IMR-90 (cell line): ENCODE data around the gene CRACR2B. TPM values are rescaled to one million over a fixed set of nuclear protein-coding genes. Genes with fewer than 3 reads are reported as not detected.
A peak's percentile ranks its signal among the peaks of the same experiment; 100 is the strongest.

ENCODE experiments used
- ATAC-seq: fragments of 200-7000 bp; cut with Tn5 transposase; 2 replicates; pipeline ENCODE4 v1.9.1; 2020; ENCODE audit warnings: low read depth, mild to moderate bottlenecking, moderate library complexity
- BruUV-seq: library from RNA; stranded (reverse); fragments of 400-500 nt; replicated peaks from 2 replicates; lab custom pipeline; 2021; lab: Mats Ljungman, UMichigan
- CTCF ChIA-PET: fragments of 300-600 bp; formaldehyde crosslinking; extraction: SDS; loops from one replicate; lab custom pipeline; 2021; ENCODE audit warnings: antibody characterized with exemption; lab: Yijun Ruan, JAX
- POLR2A ChIA-PET: fragments of 300-600 bp; sonication (Branson Sonifier 250); formaldehyde crosslinking; loops from one replicate; lab custom pipeline; 2022; ENCODE audit warnings: antibody characterized with exemption; ENCODE audit not compliant: unreplicated experiment; lab: Charles Lee
- DNase-seq: peaks from one replicate; pipeline ENCODE4 v3.0.0; 2013
- H2AFZ ChIP-seq: replicated peaks from 2 replicates; pipeline ENCODE3; 2013; ENCODE audit warnings: low read length, mild to moderate bottlenecking; ENCODE audit not compliant: poor library complexity
- H2AK5ac ChIP-seq: 2 replicates; pipeline ENCODE4 v1.6.1; 2013; ENCODE audit warnings: low read depth, low read length, inconsistent platforms
- H2AK9ac ChIP-seq: replicated peaks from 2 replicates; pipeline ENCODE3; 2013; ENCODE audit warnings: mild to moderate bottlenecking, low read depth, low read length, moderate library complexity; ENCODE audit not compliant: poor library complexity
- H2BK120ac ChIP-seq: 2 replicates; pipeline ENCODE4 v1.6.1; 2013; ENCODE audit warnings: low read depth, low read length, inconsistent platforms
- H2BK15ac ChIP-seq: 3 replicates; pipeline ENCODE4 v1.6.1; 2013; ENCODE audit warnings: low read depth, low read length, inconsistent platforms
- H2BK20ac ChIP-seq: 2 replicates; pipeline ENCODE4 v1.6.1; 2013; ENCODE audit warnings: low read depth, mild to moderate bottlenecking, inconsistent platforms, low read length, moderate library complexity
- H2BK5ac ChIP-seq: 2 replicates; pipeline ENCODE4 v1.6.1; 2013; ENCODE audit warnings: mild to moderate bottlenecking, low read depth, low read length, inconsistent platforms; ENCODE audit not compliant: poor library complexity, severe bottlenecking
- H3K14ac ChIP-seq: replicated peaks from 2 replicates; pipeline ENCODE4 v1.6.1; 2013; ENCODE audit warnings: low read depth, low read length, inconsistent platforms
- H3K18ac ChIP-seq: 2 replicates; pipeline ENCODE4 v1.6.1; 2013; ENCODE audit warnings: low read depth, low read length, control low read depth
- H3K23ac ChIP-seq: 2 replicates; pipeline ENCODE4 v1.6.1; 2013; ENCODE audit warnings: low read depth, low read length, inconsistent platforms
- H3K27ac ChIP-seq: 2 replicates; pipeline ENCODE4 v1.5.1; 2013; ENCODE audit warnings: mild to moderate bottlenecking, control low read depth, low read length; ENCODE audit not compliant: insufficient read depth
- H3K27me3 ChIP-seq: 2 replicates; pipeline ENCODE4 v1.6.1; 2013; ENCODE audit warnings: low read length; ENCODE audit not compliant: control insufficient read depth, insufficient read depth
- H3K36me3 ChIP-seq: 2 replicates; pipeline ENCODE4 v1.6.1; 2013; ENCODE audit warnings: low read length, mixed read lengths; ENCODE audit not compliant: control insufficient read depth, insufficient read depth
- H3K4ac ChIP-seq: 2 replicates; pipeline ENCODE4 v1.6.1; 2013; ENCODE audit warnings: low read depth, low read length, inconsistent platforms
- H3K4me1 ChIP-seq: 2 replicates; pipeline ENCODE4 v1.6.1; 2013; ENCODE audit warnings: low read length, mixed read lengths; ENCODE audit not compliant: control insufficient read depth, insufficient read depth
- H3K4me2 ChIP-seq: 2 replicates; pipeline ENCODE4 v1.6.1; 2013; ENCODE audit warnings: low read depth, mild to moderate bottlenecking, control low read depth, low read length, moderate library complexity
- H3K4me3 ChIP-seq: 2 replicates; pipeline ENCODE4 v1.5.1; 2013; ENCODE audit warnings: low read depth, mild to moderate bottlenecking, control low read depth, low read length, moderate library complexity; ENCODE audit not compliant: insufficient read depth
- H3K56ac ChIP-seq: 2 replicates; pipeline ENCODE4 v1.6.1; 2013; ENCODE audit warnings: low read length, inconsistent platforms; ENCODE audit not compliant: insufficient read depth; ENCODE audit errors: extremely low read depth
- H3K79me1 ChIP-seq, 2 experiments: 2 replicates each; pipeline ENCODE4 v1.6.1; 2013; ENCODE audit warnings: low read length in 2 of 2, inconsistent platforms in 1 of 2, low read depth in 1 of 2
- H3K9ac ChIP-seq: 2 replicates; pipeline ENCODE4 v1.6.1; 2013; ENCODE audit warnings: low read depth, low read length, control low read depth
- H3K9me1 ChIP-seq: 2 replicates; pipeline ENCODE4 v1.6.1; 2013; ENCODE audit warnings: low read length, inconsistent platforms; ENCODE audit not compliant: insufficient read depth
- H3K9me3 ChIP-seq: 2 replicates; pipeline ENCODE4 v1.6.1; 2013; ENCODE audit warnings: low read length; ENCODE audit not compliant: control insufficient read depth, insufficient read depth
- H4K20me1 ChIP-seq: 2 replicates; pipeline ENCODE4 v1.6.1; 2013; ENCODE audit warnings: low read length, inconsistent platforms; ENCODE audit not compliant: insufficient read depth
- H4K5ac ChIP-seq: 2 replicates; pipeline ENCODE4 v1.6.1; 2013; ENCODE audit warnings: mild to moderate bottlenecking, low read depth, low read length, control low read depth
- H4K8ac ChIP-seq, 2 experiments: 2 replicates each; pipeline ENCODE4 v1.6.1; 2013; ENCODE audit warnings: low read depth in 2 of 2, low read length in 2 of 2, control low read depth in 1 of 2, inconsistent platforms in 1 of 2
- H4K91ac ChIP-seq: 2 replicates; pipeline ENCODE4 v1.6.1; 2013; ENCODE audit warnings: low read depth, low read length, inconsistent platforms; ENCODE audit not compliant: insufficient read depth
- BHLHE40 ChIP-seq: fragments of 150-350 bp; IDR thresholded peaks from 2 replicates; pipeline ENCODE4 v1.6.1; 2016; ENCODE audit warnings: mild to moderate bottlenecking, low read depth, low read length
- CEBPB ChIP-seq: IDR thresholded peaks from 2 replicates; pipeline ENCODE4 v1.6.1; 2012; ENCODE audit warnings: low read depth, low read length, improper control_type of control experiment
- CTCF ChIP-seq: conservative IDR thresholded peaks from 2 replicates; pipeline ENCODE4 v1.5.1; 2012; ENCODE audit warnings: mild to moderate bottlenecking, low read depth, low read length, improper control_type of control experiment
- ELK1 ChIP-seq: fragments of 150-350 bp; IDR thresholded peaks from 2 replicates; pipeline ENCODE4 v1.6.1; 2016; ENCODE audit warnings: low read depth, mild to moderate bottlenecking, low read length, moderate library complexity, borderline replicate concordance
- FOS ChIP-seq: fragments of 150-350 bp; IDR thresholded peaks from 2 replicates; pipeline ENCODE4 v1.6.1; 2016; ENCODE audit warnings: low read depth, low read length
- MAFK ChIP-seq: IDR thresholded peaks from 2 replicates; pipeline ENCODE4 v1.6.1; 2012; ENCODE audit warnings: low read depth, low read length, improper control_type of control experiment
- MAZ ChIP-seq: IDR thresholded peaks from 2 replicates; pipeline ENCODE4 v1.6.1; 2012; ENCODE audit warnings: low read depth, mild to moderate bottlenecking, low read length, improper control_type of control experiment, moderate library complexity, borderline replicate concordance
- MXI1 ChIP-seq: IDR thresholded peaks from 2 replicates; pipeline ENCODE4 v1.6.1; 2012; ENCODE audit warnings: low read depth, mild to moderate bottlenecking, low read length, moderate library complexity, borderline replicate concordance
- NFE2L2 ChIP-seq: fragments of 150-350 bp; IDR thresholded peaks from 2 replicates; pipeline ENCODE4 v1.6.1; 2016; ENCODE audit warnings: low read depth, mild to moderate bottlenecking, low read length
- RAD21 ChIP-seq: IDR thresholded peaks from 2 replicates; pipeline ENCODE4 v1.6.1; 2012; ENCODE audit warnings: low read length, improper control_type of control experiment
- RCOR1 ChIP-seq: IDR thresholded peaks from 2 replicates; pipeline ENCODE4 v1.6.1; 2012; ENCODE audit warnings: mild to moderate bottlenecking, low read length, improper control_type of control experiment; ENCODE audit not compliant: insufficient replicate concordance
- SMC3 ChIP-seq: fragments of 150-350 bp; IDR thresholded peaks from 2 replicates; pipeline ENCODE4 v1.6.1; 2016; ENCODE audit warnings: low read depth, mild to moderate bottlenecking, antibody characterized with exemption, low read length, moderate library complexity
- USF2 ChIP-seq: fragments of 150-350 bp; IDR thresholded peaks from 2 replicates; pipeline ENCODE4 v1.6.1; 2017; ENCODE audit warnings: mild to moderate bottlenecking, antibody characterized with exemption, low read length, low read depth
- WGBS, 2 experiments: methylation state at CpG; one replicate each; pipeline versions ENCODE4 v1.1.5 to v1.1.7; 2013; ENCODE audit warnings: missing lambda C conversion rate in 2 of 2; ENCODE audit not compliant: insufficient read length in 1 of 2; ENCODE audit errors: extremely low coverage in 2 of 2; 5-methylcytosine and 5-hydroxymethylcytosine counted together
- dilution Hi-C: fragments of 300-500 bp; cut with HindIII; formaldehyde crosslinking; loops from one replicate; pipeline ENCODE4 v1.14.3; 2018; ENCODE audit warnings: low sequenced_read_pairs; ENCODE audit not compliant: unreplicated experiment
- in situ Hi-C: fragments of 300-500 bp; cut with MboI; formaldehyde crosslinking; loops from 3 replicates; pipeline ENCODE4 v1.14.3; 2019; ENCODE audit warnings: low sequenced_read_pairs, inconsistent platforms, mixed read lengths
- intact Hi-C: fragments of 100-400 bp; cut with micrococcal nuclease; formaldehyde crosslinking; loops from 2 replicates; pipeline ENCODE4 v1.10.0; 2022
- polyA plus RNA-seq, 3 experiments: library from polyadenylated mRNA; depleted of rRNA; stranded (reverse); fragments of >200 nt; gene quantifications; 2 replicates each; pipeline ENCODE4 v1.2.3, GENCODE V29; 2012; ENCODE audit warnings: low replicate concordance in 1 of 3
- total RNA-seq: library from RNA; depleted of rRNA; stranded (reverse); fragments of >200 nt; gene quantifications from 2 replicates; pipeline ENCODE4 v1.2.3, GENCODE V29; 2012

The CRACR2B gene
- total and polyA plus RNA-seq, 2 of the 4 experiments (the other 2 are of a cell fraction): 0.54 to 2.5 TPM

- peak overlapping the region; percentile 95; the same call in 1 of the 2 replicates for H3K23ac ChIP-seq
- peak overlapping the region; percentile 87 for H3K4ac ChIP-seq
- H2AK9ac ChIP-seq: peak overlapping the region; percentile 90
- H2BK120ac ChIP-seq: peak overlapping the region; percentile 46
- H4K91ac ChIP-seq: peak overlapping the region; percentile 73
- H3K4me2 ChIP-seq: peak overlapping the region; percentile 99
- dilution Hi-C loops (no loop called here), intact Hi-C loops (no loop called here), in situ Hi-C loops (no loop called here)
- peak overlapping the region; percentile 79 for H2AFZ ChIP-seq
- peak overlapping the region; percentile 70 for H4K5ac ChIP-seq
- no TSS peak for BruUV-seq
- no peaks in the 10 kb centered on the region for H3K9me3 ChIP-seq
- peak overlapping the region; percentile 94 for H2AK5ac ChIP-seq
- peak overlapping the region; percentile 57 for H2BK5ac ChIP-seq
- H3K18ac ChIP-seq: no peak overlapping the region; the same call in 1 of the 2 replicates
- H3K9me1 ChIP-seq: no peaks in the 10 kb centered on the region
- ChIA-PET CTCF (no interaction called here), POLR2A (interaction anchor here (1.6 kb wide), 1 partner anchor 16 kb away, joined by 4 read pairs; the partner anchor contains the start of gene PNPLA2)
- H3K27ac ChIP-seq: peak overlapping the region; percentile 66
- 38% methylated on average over 7 of the region's 26 CpGs; no CpG with 5 or more reads in 1 of the 2 experiments for WGBS, 2 experiments
- peaks cover 20% of the 10 kb centered on the region for H3K4me1 ChIP-seq
- DNase-seq: no peak
- peak overlapping the region in 1 of 2 experiments; percentile 87; a peak in 2 of 4 replicates for H4K8ac ChIP-seq
- H3K36me3 ChIP-seq: peaks cover 26% of the 10 kb centered on the region
- peak overlapping the region; percentile 41; the same call in 1 of the 2 replicates for H2BK20ac ChIP-seq
- H3K9ac ChIP-seq: peak overlapping the region; percentile 73
- no peak overlapping the region for H2BK15ac ChIP-seq
- peak overlapping the region; percentile 81 for H3K14ac ChIP-seq
- H3K4me3 ChIP-seq: peak overlapping the region; percentile 49
- H3K27me3 ChIP-seq: no peaks in the 10 kb centered on the region
- no peaks in the 10 kb centered on the region for H4K20me1 ChIP-seq
- 0 out of 2 replicates have a peak, but pooled peaks have one; percentile 1 for ATAC-seq
- peaks cover 9 to 41% of the 10 kb centered on the region in 2 experiments; a peak in 3 of 4 replicates for H3K79me1 ChIP-seq
- H3K56ac ChIP-seq: peak overlapping the region; percentile 13; the same call in 1 of the 2 replicates
- TF ChIP-seq MAFK: no peak
- TF ChIP-seq RCOR1: no peak
- TF ChIP-seq CTCF: no peak
- TF ChIP-seq SMC3: no peak
- no peak for TF ChIP-seq RAD21
- no peak for TF ChIP-seq BHLHE40
- no peak for TF ChIP-seq MXI1
- TF ChIP-seq NFE2L2: no peak
- TF ChIP-seq ELK1: no peak
- TF ChIP-seq FOS: no peak
- TF ChIP-seq MAZ: no peak
- no peak for TF ChIP-seq CEBPB
- no peak for TF ChIP-seq USF2
These were observed 23.7 kb upstream of the CRACR2B start for GRCh38 chr11:803770-804598.
